SK-N-DZ (cell line): ENCODE measurements around the gene SIM2.

Source experiments
- DNase-seq: peaks from one replicate; pipeline ENCODE4 v3.0.0-alpha.2; 2015; ENCODE audit warnings: low spot score

The SIM2 gene

GRCh38 chr21:36699546-36700294 is 805 bp downstream of the SIM2 start:
- no peak for DNase-seq

GRCh38 chr21:36700295-36700970 is 1.5 kb downstream of the SIM2 start:
- no peak for DNase-seq

- DNase-seq, result no peak
These were observed 2.2 kb downstream of the SIM2 start for GRCh38 chr21:36700971-36701755.

GRCh38 chr21:36701756-36702621 is 3.1 kb downstream of the SIM2 start:
- DNase-seq, result no peak

- no peak for DNase-seq
These were observed 3.7 kb downstream of the SIM2 start for GRCh38 chr21:36702622-36702968.

GRCh38 chr21:36703123-36703522 is 4.2 kb downstream of the SIM2 start:
- no peak for DNase-seq

- no peak for DNase-seq
These were observed 4.8 kb downstream of the SIM2 start for GRCh38 chr21:36703626-36704280.

- DNase-seq, result no peak
These were observed 5.5 kb downstream of the SIM2 start for GRCh38 chr21:36704281-36704957.

- DNase-seq, result no peak
These were observed 6.2 kb downstream of the SIM2 start for GRCh38 chr21:36704958-36705678.

- DNase-seq, result no peak
These were observed 7.0 kb downstream of the SIM2 start for GRCh38 chr21:36705679-36706481.

- DNase-seq, result no peak
These were observed 7.6 kb downstream of the SIM2 start for GRCh38 chr21:36706482-36706852.

GRCh38 chr21:36706951-36707762 is 8.2 kb downstream of the SIM2 start:
- DNase-seq, result no peak

GRCh38 chr21:36707763-36708285 is 8.9 kb downstream of the SIM2 start:
- DNase-seq, result no peak

- no peak for DNase-seq
These were observed 9.5 kb downstream of the SIM2 start for GRCh38 chr21:36708286-36709029.

GRCh38 chr21:36709030-36709867 is 10.3 kb downstream of the SIM2 start:
- DNase-seq, result no peak
